Peyer's patch (tissue), 4 donors: ENCODE measurements around the gene ANKRD13A.
"Not testable (repeated sequence)": the region's sequence is repeated elsewhere in the genome, so short reads cannot be mapped to it uniquely, and the experiment has no call there.

Source experiments
- CTCF ChIP-seq, 6 experiments: fragments of 450-650 bp in 4 of 6; fragments of 200-600 bp in 2 of 6; sonication (generic) in 1 of 6; IDR thresholded peaks; one replicate each; pipeline ENCODE4 v1.5.1; 2017 to 2019; ENCODE audit warnings: antibody characterized with exemption in 6 of 6, mild to moderate bottlenecking in 3 of 6, moderate library complexity in 1 of 6
- POLR2A ChIP-seq, 2 donors: fragments of 450-650 bp; IDR thresholded peaks; one replicate each; pipeline ENCODE4 v1.5.1; 2017; ENCODE audit warnings: antibody characterized with exemption in 2 of 2, mild to moderate bottlenecking in 2 of 2, moderate library complexity in 2 of 2

- TF ChIP-seq CTCF, POLR2A (IDR thresholded peaks at IDR 0.05): not testable (repeated sequence)
These were observed 13.0 kb upstream of the ANKRD13A start for GRCh38 chr12:109986236-109986635.
